Measurements from ENCODE around the gene C2CD2L.

Gene C2CD2L

GRCh38 chr11:119077839-119078238, 29.3 kb upstream of the C2CD2L start:
- POLR2A ChIA-PET (ENCODE audit: low non-redundant PET), result interaction anchor here (0.5 kb wide), 1 partner anchor 1135 kb away, joined by 3 read pairs; no protein-coding TSS in a partner anchor
- TF ChIP-seq CTCF (conservative IDR thresholded peaks at IDR 0.05; ENCODE audit: low read depth), result no peak
- H3K27ac ChIP-seq, result peak overlapping the region; percentile 2; the same call in 1 of the 2 replicates
- no peak for DNase-seq (ENCODE audit: low spot score)
- CTCF ChIA-PET, result interaction anchor here (0.6 kb wide), 1 partner anchor 88 kb away, joined by 3 read pairs; no protein-coding TSS in a partner anchor

GRCh38 chr11:119078675-119079420, 28.3 kb upstream of the C2CD2L start:
- no peak for DNase-seq (ENCODE audit: low spot score)
- TF ChIP-seq CTCF (conservative IDR thresholded peaks at IDR 0.05; ENCODE audit: low read depth), result no peak
- POLR2A ChIA-PET (ENCODE audit: low non-redundant PET), result interaction anchor here (0.6 kb wide), 1 partner anchor 9 kb away, joined by 3 read pairs; no protein-coding TSS in a partner anchor
- CTCF ChIA-PET, result interaction anchor here (0.6 kb wide), 1 partner anchor 11 kb away, joined by 4 read pairs; the partner anchor contains the start of gene VPS11
- H3K27ac ChIP-seq, result 0 out of 2 replicates have a peak overlapping the region, but pooled peaks have one; percentile 2

- no peak for TF ChIP-seq CTCF (conservative IDR thresholded peaks at IDR 0.05; ENCODE audit: low read depth)
- H3K27ac ChIP-seq, result peak overlapping the region; percentile 36
- POLR2A ChIA-PET (ENCODE audit: low non-redundant PET), result no interaction called here
- CTCF ChIA-PET, result no interaction called here
- no peak for DNase-seq (ENCODE audit: low spot score)
These were observed 25.4 kb upstream of the C2CD2L start for GRCh38 chr11:119081682-119082260.

- H3K27ac ChIP-seq, result peak within 1 kb of the TSS; percentile 88
- POLR2A ChIA-PET (ENCODE audit: low non-redundant PET), result interaction anchor here (0.6 to 1.8 kb wide), 12 partner anchors 10 to 1832 kb away, joined by 3 to 23 read pairs (median 8); partner anchors contain the start of gene VPS11
- TF ChIP-seq CTCF (conservative IDR thresholded peaks at IDR 0.05; ENCODE audit: low read depth), result no peak
- CTCF ChIA-PET, result interaction anchor here (0.6 to 0.8 kb wide), 3 partner anchors 9 to 23 kb away, joined by 3 to 4 read pairs (median 3); a partner anchor contains a TSS
- peak; percentile 89 for DNase-seq (ENCODE audit: low spot score)
These were observed 22.3 kb upstream of the C2CD2L start, which contains the start of gene HMBS for GRCh38 chr11:119084663-119085436. HMBS (plus strand) TSS chr11:119084881; CDS start chr11:119085034, 153 bp downstream.

- TF ChIP-seq CTCF (conservative IDR thresholded peaks at IDR 0.05; ENCODE audit: low read depth), result no peak
- no peak for DNase-seq (ENCODE audit: low spot score)
- peak overlapping the region; percentile 88 for H3K27ac ChIP-seq
- ChIA-PET POLR2A (ENCODE audit: low non-redundant PET) (interaction anchor here (0.6 to 1.8 kb wide), 11 partner anchors 12 to 1833 kb away, joined by 3 to 23 read pairs (median 8); partner anchors contain the start of genes DPAGT1 and VPS11), CTCF (interaction anchor here (0.6 to 0.8 kb wide), 3 partner anchors 8 to 24 kb away, joined by 3 to 4 read pairs (median 3); a partner anchor contains a TSS)
These were observed 21.7 kb upstream of the C2CD2L start for GRCh38 chr11:119085437-119085847.

GRCh38 chr11:119087123-119087522, 20.0 kb upstream of the C2CD2L start:
- DNase-seq (ENCODE audit: low spot score), result no peak
- H3K27ac ChIP-seq, result peak overlapping the region; percentile 70
- TF ChIP-seq CTCF (conservative IDR thresholded peaks at IDR 0.05; ENCODE audit: low read depth), result no peak
- ChIA-PET CTCF (no interaction called here), POLR2A (ENCODE audit: low non-redundant PET) (no interaction called here)

Measured in RWPE1 (cell line).